ENCODE results near the gene RNF217.
"Not testable (repeated sequence)": the region's sequence is repeated elsewhere in the genome, so short reads cannot be mapped to it uniquely, and the experiment has no call there.

The RNF217 gene

GRCh38 chr6:125053809-125054208 lies 91.6 kb downstream of the RNF217 start:
- peaks cover 4% of the 10 kb centered on the region for H3K79me2 ChIP-seq (ENCODE audit: control insufficient read depth, insufficient read depth, low read length, unreplicated experiment)
- H3K27me3 ChIP-seq (ENCODE audit: insufficient read depth, low read length): no peaks in the 10 kb centered on the region
- no peak overlapping the region for H2AFZ ChIP-seq (ENCODE audit: low read length, unreplicated experiment)
- H3K4me3 ChIP-seq (ENCODE audit: low read depth, low read length): no peak overlapping the region
- H3K36me3 ChIP-seq (ENCODE audit: insufficient read depth, low read length): no peaks in the 10 kb centered on the region; the same call in 1 of the 2 replicates
- H3K4me1 ChIP-seq (ENCODE audit: control insufficient read depth, insufficient read depth, low read length, unreplicated experiment): peaks cover 15% of the 10 kb centered on the region
- H3K27ac ChIP-seq (ENCODE audit: low read depth, low read length): no peak overlapping the region

DNA sequence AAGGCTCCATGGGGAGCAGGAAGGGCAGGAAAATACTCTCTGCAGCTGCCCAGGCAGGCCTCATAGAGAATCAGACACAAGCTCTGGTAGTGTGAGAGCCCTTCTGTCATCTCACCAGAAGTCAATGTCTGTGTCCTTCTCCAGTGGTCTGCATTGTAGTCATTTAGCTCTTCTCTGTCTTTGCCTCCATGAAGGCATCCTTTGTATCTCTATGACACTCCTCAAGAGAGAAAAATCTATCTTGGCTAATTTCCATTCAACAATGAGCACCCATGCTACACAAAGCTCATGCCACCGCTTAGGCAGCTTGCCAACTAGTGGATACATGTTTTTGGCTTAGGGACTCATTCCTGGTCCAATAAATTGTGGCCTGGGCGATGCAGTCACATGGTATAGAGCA lies 92.1 kb downstream of the RNF217 start:
- no peaks in the 10 kb centered on the region; the same call in 1 of the 2 replicates for H3K36me3 ChIP-seq (ENCODE audit: insufficient read depth, low read length)
- H3K27me3 ChIP-seq (ENCODE audit: insufficient read depth, low read length): no peaks in the 10 kb centered on the region
- H3K4me3 ChIP-seq (ENCODE audit: low read depth, low read length): no peak overlapping the region
- no peak overlapping the region for H3K27ac ChIP-seq (ENCODE audit: low read depth, low read length)
- no peak overlapping the region for H2AFZ ChIP-seq (ENCODE audit: low read length, unreplicated experiment)
- peaks cover 15% of the 10 kb centered on the region for H3K4me1 ChIP-seq (ENCODE audit: control insufficient read depth, insufficient read depth, low read length, unreplicated experiment)
- H3K79me2 ChIP-seq (ENCODE audit: control insufficient read depth, insufficient read depth, low read length, unreplicated experiment): peaks cover 2% of the 10 kb centered on the region

DNA sequence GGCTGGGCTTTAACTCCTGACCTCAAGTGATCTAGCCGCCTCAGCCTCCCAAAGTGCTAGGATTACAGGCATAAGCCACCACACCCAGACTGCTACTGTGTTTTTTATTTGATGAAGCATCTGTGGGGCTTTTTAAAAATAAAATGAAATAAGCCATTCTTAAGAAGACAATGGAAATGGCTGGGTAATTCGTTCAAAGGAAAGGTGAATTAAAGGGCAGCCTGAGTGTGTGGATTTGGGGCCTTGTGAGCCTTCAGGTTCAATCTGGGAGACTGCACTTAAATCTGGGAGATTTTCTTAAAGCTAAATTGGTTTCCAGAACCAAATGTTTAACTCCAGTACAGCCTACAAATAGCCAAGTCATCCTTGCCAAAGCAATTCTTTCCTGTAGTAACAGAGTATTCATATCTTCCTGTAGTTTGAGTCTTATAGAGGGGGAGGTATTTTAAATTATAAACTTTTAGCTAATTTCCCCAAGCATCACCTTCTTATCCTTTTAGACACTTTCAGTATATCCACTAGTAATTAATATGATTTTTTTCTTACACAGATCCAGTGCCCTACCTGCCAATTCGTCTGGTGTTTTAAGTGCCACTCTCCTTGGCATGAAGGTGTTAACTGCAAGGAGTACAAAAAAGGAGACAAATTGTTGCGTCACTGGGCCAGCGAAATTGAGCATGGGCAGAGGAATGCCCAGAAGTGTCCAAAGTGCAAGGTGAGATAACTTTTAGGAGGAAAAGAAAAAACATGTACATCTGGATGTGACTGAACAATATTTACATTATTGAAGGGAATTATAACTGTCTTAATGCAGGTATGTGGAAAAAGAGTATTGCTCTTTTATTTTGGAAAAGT lies 95.4 kb downstream of the RNF217 start:
- no peaks in the 10 kb centered on the region; the same call in 1 of the 2 replicates for H3K36me3 ChIP-seq (ENCODE audit: insufficient read depth, low read length)
- no peak overlapping the region for H3K27ac ChIP-seq (ENCODE audit: low read depth, low read length)
- H3K4me3 ChIP-seq (ENCODE audit: low read depth, low read length): no peak overlapping the region
- H3K4me1 ChIP-seq (ENCODE audit: control insufficient read depth, insufficient read depth, low read length, unreplicated experiment): no peaks in the 10 kb centered on the region
- H2AFZ ChIP-seq (ENCODE audit: low read length, unreplicated experiment): no peak overlapping the region
- H3K79me2 ChIP-seq (ENCODE audit: control insufficient read depth, insufficient read depth, low read length, unreplicated experiment): no peaks in the 10 kb centered on the region
- no peaks in the 10 kb centered on the region for H3K27me3 ChIP-seq (ENCODE audit: insufficient read depth, low read length)

GRCh38 chr6:125058546-125058945 lies 96.3 kb downstream of the RNF217 start:
- Histone ChIP-seq H3K36me3 (ENCODE audit: insufficient read depth, low read length) (no peaks in the 10 kb centered on the region; the same call in 1 of the 2 replicates), H3K27me3 (ENCODE audit: insufficient read depth, low read length) (no peaks in the 10 kb centered on the region), H2AFZ (ENCODE audit: low read length, unreplicated experiment) (no peak overlapping the region)

GRCh38 chr6:125063307-125063706 lies 101.1 kb downstream of the RNF217 start:
- Histone ChIP-seq H3K4me3 (ENCODE audit: low read depth, low read length) (no peak overlapping the region), H3K27ac (ENCODE audit: low read depth, low read length) (no peak overlapping the region), H3K4me1 (ENCODE audit: control insufficient read depth, insufficient read depth, low read length, unreplicated experiment) (no peaks in the 10 kb centered on the region), H3K27me3 (ENCODE audit: insufficient read depth, low read length) (no peaks in the 10 kb centered on the region), H3K79me2 (ENCODE audit: control insufficient read depth, insufficient read depth, low read length, unreplicated experiment) (peaks cover 5% of the 10 kb centered on the region), H2AFZ (ENCODE audit: low read length, unreplicated experiment) (no peak overlapping the region), H3K36me3 (ENCODE audit: insufficient read depth, low read length) (peaks cover 10% of the 10 kb centered on the region)

More at GRCh38 chr6:125058546-125058945, 96.3 kb downstream of the RNF217 start:
- Histone ChIP-seq H3K79me2 (ENCODE audit: control insufficient read depth, insufficient read depth, low read length, unreplicated experiment) (no peaks in the 10 kb centered on the region), H3K4me1 (ENCODE audit: control insufficient read depth, insufficient read depth, low read length, unreplicated experiment) (no peaks in the 10 kb centered on the region), H3K27ac (ENCODE audit: low read depth, low read length) (no peak overlapping the region), H3K4me3 (ENCODE audit: low read depth, low read length) (no peak overlapping the region)

GRCh38 chr6:125066140-125066539 lies 103.9 kb downstream of the RNF217 start:
- peaks cover 13% of the 10 kb centered on the region for H3K36me3 ChIP-seq (ENCODE audit: insufficient read depth, low read length)

GRCh38 chr6:125066964-125067363 lies 104.7 kb downstream of the RNF217 start:
- H3K79me2 ChIP-seq (ENCODE audit: control insufficient read depth, insufficient read depth, low read length, unreplicated experiment): peaks cover 5% of the 10 kb centered on the region
- H3K36me3 ChIP-seq (ENCODE audit: insufficient read depth, low read length): peaks cover 13% of the 10 kb centered on the region
- H3K27ac ChIP-seq (ENCODE audit: low read depth, low read length): no peak overlapping the region
- no peaks in the 10 kb centered on the region for H3K27me3 ChIP-seq (ENCODE audit: insufficient read depth, low read length)
- no peak overlapping the region for H2AFZ ChIP-seq (ENCODE audit: low read length, unreplicated experiment)
- H3K4me3 ChIP-seq (ENCODE audit: low read depth, low read length): no peak overlapping the region
- no peaks in the 10 kb centered on the region for H3K4me1 ChIP-seq (ENCODE audit: control insufficient read depth, insufficient read depth, low read length, unreplicated experiment)

More at GRCh38 chr6:125066140-125066539, 103.9 kb downstream of the RNF217 start:
- Histone ChIP-seq H3K4me3 (ENCODE audit: low read depth, low read length) (no peak overlapping the region), H3K27me3 (ENCODE audit: insufficient read depth, low read length) (no peaks in the 10 kb centered on the region), H3K27ac (ENCODE audit: low read depth, low read length) (no peak overlapping the region), H3K79me2 (ENCODE audit: control insufficient read depth, insufficient read depth, low read length, unreplicated experiment) (peaks cover 5% of the 10 kb centered on the region), H3K4me1 (ENCODE audit: control insufficient read depth, insufficient read depth, low read length, unreplicated experiment) (no peaks in the 10 kb centered on the region), H2AFZ (ENCODE audit: low read length, unreplicated experiment) (no peak overlapping the region)

DNA sequence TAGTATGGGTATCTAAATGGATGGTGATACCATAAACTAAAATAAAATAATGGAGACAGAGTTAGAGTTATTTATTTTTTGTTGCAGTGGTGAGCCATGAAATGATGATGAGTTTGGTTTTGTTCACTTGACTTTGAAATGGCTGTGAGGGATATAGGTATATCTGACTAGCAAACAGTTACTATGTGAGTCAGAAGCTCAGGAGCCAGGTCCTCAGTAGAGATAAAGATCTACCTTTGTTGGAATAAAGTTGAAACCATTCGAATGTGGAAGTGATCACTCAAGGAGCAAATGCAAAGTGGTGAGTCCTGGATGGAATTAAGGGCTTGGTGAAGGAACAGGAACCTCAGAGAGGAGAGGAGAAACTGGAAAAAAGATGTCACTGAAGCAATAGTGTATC lies 105.3 kb downstream of the RNF217 start:
- Histone ChIP-seq H3K27me3 (ENCODE audit: insufficient read depth, low read length) (no peaks in the 10 kb centered on the region), H3K79me2 (ENCODE audit: control insufficient read depth, insufficient read depth, low read length, unreplicated experiment) (peaks cover 5% of the 10 kb centered on the region), H2AFZ (ENCODE audit: low read length, unreplicated experiment) (no peak overlapping the region), H3K36me3 (ENCODE audit: insufficient read depth, low read length) (peaks cover 13% of the 10 kb centered on the region), H3K4me3 (ENCODE audit: low read depth, low read length) (no peak overlapping the region), H3K27ac (ENCODE audit: low read depth, low read length) (no peak overlapping the region), H3K4me1 (ENCODE audit: control insufficient read depth, insufficient read depth, low read length, unreplicated experiment) (no peaks in the 10 kb centered on the region)

DNA sequence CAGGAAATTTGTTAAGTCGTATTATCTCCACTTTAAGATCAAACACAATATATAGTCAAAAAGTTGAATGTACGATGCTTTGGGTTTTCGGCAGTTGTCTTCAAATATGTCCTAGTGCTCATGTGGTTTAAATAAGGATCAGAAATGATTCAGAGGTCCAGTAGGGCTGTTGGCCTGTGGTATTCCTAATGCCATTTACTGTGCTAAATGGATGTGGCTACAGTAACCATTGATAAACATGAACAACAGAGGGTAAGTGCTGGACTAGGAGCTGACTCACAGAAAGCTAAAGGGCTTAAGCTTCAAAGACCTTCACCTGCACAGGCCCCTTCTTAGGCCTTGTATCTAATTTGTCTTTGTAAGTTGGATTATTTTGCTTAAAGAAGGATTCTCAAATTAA lies 110.8 kb downstream of the RNF217 start:
- Histone ChIP-seq H2AFZ (ENCODE audit: low read length, unreplicated experiment) (no peak overlapping the region), H3K36me3 (ENCODE audit: insufficient read depth, low read length) (peaks cover 13% of the 10 kb centered on the region; the same call in 1 of the 2 replicates), H3K27me3 (ENCODE audit: insufficient read depth, low read length) (no peaks in the 10 kb centered on the region), H3K27ac (ENCODE audit: low read depth, low read length) (no peak overlapping the region), H3K4me1 (ENCODE audit: control insufficient read depth, insufficient read depth, low read length, unreplicated experiment) (no peaks in the 10 kb centered on the region), H3K79me2 (ENCODE audit: control insufficient read depth, insufficient read depth, low read length, unreplicated experiment) (no peaks in the 10 kb centered on the region), H3K4me3 (ENCODE audit: low read depth, low read length) (no peak overlapping the region)

GRCh38 chr6:125074120-125074519 lies 111.9 kb downstream of the RNF217 start:
- Histone ChIP-seq H2AFZ (ENCODE audit: low read length, unreplicated experiment) (no peak overlapping the region), H3K27me3 (ENCODE audit: insufficient read depth, low read length) (no peaks in the 10 kb centered on the region), H3K79me2 (ENCODE audit: control insufficient read depth, insufficient read depth, low read length, unreplicated experiment) (no peaks in the 10 kb centered on the region), H3K4me1 (ENCODE audit: control insufficient read depth, insufficient read depth, low read length, unreplicated experiment) (no peaks in the 10 kb centered on the region), H3K36me3 (ENCODE audit: insufficient read depth, low read length) (peaks cover 11% of the 10 kb centered on the region; the same call in 1 of the 2 replicates), H3K27ac (ENCODE audit: low read depth, low read length) (no peak overlapping the region), H3K4me3 (ENCODE audit: low read depth, low read length) (no peak overlapping the region)

GRCh38 chr6:125075073-125075472 lies 112.8 kb downstream of the RNF217 start:
- H3K4me3 ChIP-seq (ENCODE audit: low read depth, low read length); H3K79me2 ChIP-seq (ENCODE audit: control insufficient read depth, insufficient read depth, low read length, unreplicated experiment); H3K27ac ChIP-seq (ENCODE audit: low read depth, low read length); H3K4me1 ChIP-seq (ENCODE audit: control insufficient read depth, insufficient read depth, low read length, unreplicated experiment); H3K27me3 ChIP-seq (ENCODE audit: insufficient read depth, low read length); H2AFZ ChIP-seq (ENCODE audit: low read length, unreplicated experiment): not testable (repeated sequence)
- H3K36me3 ChIP-seq (ENCODE audit: insufficient read depth, low read length): peaks cover 10% of the 10 kb centered on the region; the same call in 1 of the 2 replicates
